SK-N-SH (cell line): ENCODE results near the gene HAVCR1. TPM values are rescaled to one million over a fixed set of nuclear protein-coding genes. Genes with fewer than 3 reads are reported as not detected.

Source experiments
- CTCF ChIA-PET: fragments of 300-600, 350-600 bp; formaldehyde crosslinking; extraction: SDS; loops from one replicate; lab custom pipeline; 2021; lab: Yijun Ruan, JAX
- POLR2A ChIA-PET: fragments of 350-600 bp; sonication (Branson Sonifier 250); formaldehyde crosslinking; extraction: SDS; loops from one replicate; lab custom pipeline; 2020; ENCODE audit warnings: antibody characterized with exemption, inconsistent platforms; lab: Yijun Ruan, JAX
- DNase-seq: peaks from one replicate; pipeline ENCODE4 v3.0.0; 2012
- H2AFZ ChIP-seq: fragments of 200-600 bp; sonication (generic); 2 replicates; pipeline ENCODE4 v1.8.1; 2016; ENCODE audit warnings: antibody characterized with exemption, mild to moderate bottlenecking, low read depth
- H3F3A ChIP-seq: fragments of 200-600 bp; sonication (generic); replicated peaks from 2 replicates; pipeline ENCODE3; 2016; ENCODE audit warnings: antibody characterized with exemption, mild to moderate bottlenecking; ENCODE audit not compliant: insufficient read depth
- H3K27ac ChIP-seq, 2 experiments: fragments of 200-500 bp in 1 of 2; fragments of 200-600 bp in 1 of 2; sonication (Bioruptor generic) in 1 of 2; sonication (generic), shearing (Covaris generic) in 1 of 2; 2 replicates each; pipeline versions ENCODE4 v1.5.1 to v1.6.1; 2014 to 2016; ENCODE audit warnings: low read depth in 2 of 2, inconsistent platforms in 1 of 2, low read length in 1 of 2, mild to moderate bottlenecking in 1 of 2, mixed read lengths in 1 of 2
- H3K27me3 ChIP-seq: fragments of 200-600 bp; sonication (generic), shearing (Covaris generic); 2 replicates; pipeline ENCODE4 v1.6.1; 2016; ENCODE audit warnings: mixed run types; ENCODE audit not compliant: insufficient read depth
- H3K36me3 ChIP-seq, 2 experiments: fragments of 200-500 bp in 1 of 2; fragments of 200-600 bp in 1 of 2; sonication (Bioruptor generic) in 1 of 2; sonication (generic) in 1 of 2; replicated peaks in 1 of 2; 2 replicates each; pipeline versions ENCODE3 to v1.5.1; 2014 to 2016; ENCODE audit warnings: low read length in 1 of 2, mild to moderate bottlenecking in 1 of 2; ENCODE audit not compliant: insufficient read depth in 2 of 2, control insufficient read depth in 1 of 2
- H3K4me1 ChIP-seq, 2 experiments: fragments of 200-500 bp in 1 of 2; fragments of 200-600 bp in 1 of 2; sonication (Bioruptor generic) in 1 of 2; sonication (generic), shearing (Covaris generic) in 1 of 2; 2 replicates each; pipeline versions ENCODE4 v1.5.1 to v1.6.1; 2014 to 2016; ENCODE audit warnings: low read depth in 1 of 2, low read length in 1 of 2, mixed run types in 1 of 2; ENCODE audit not compliant: insufficient read depth in 2 of 2, control insufficient read depth in 1 of 2
- H3K4me2 ChIP-seq: fragments of 200-600 bp; sonication (generic), shearing (Covaris generic); 2 replicates; pipeline ENCODE4 v1.6.1; 2017; ENCODE audit warnings: mixed run types
- H3K4me3 ChIP-seq, 2 experiments: fragments of 200-500 bp in 1 of 2; fragments of 200-600 bp in 1 of 2; sonication (Bioruptor generic) in 1 of 2; sonication (generic), shearing (Covaris generic) in 1 of 2; 2 replicates each; pipeline versions ENCODE4 v1.5.1 to v1.8.1; 2014 to 2016; ENCODE audit warnings: low read depth in 2 of 2, inconsistent platforms in 1 of 2, low read length in 1 of 2, mild to moderate bottlenecking in 1 of 2, mixed read lengths in 1 of 2, moderate library complexity in 1 of 2
- H3K79me2 ChIP-seq: fragments of 200-600 bp; sonication (generic); 2 replicates; pipeline ENCODE4 v1.8.1; 2017; ENCODE audit warnings: mild to moderate bottlenecking; ENCODE audit not compliant: insufficient read depth
- H3K9ac ChIP-seq: fragments of 200-600 bp; sonication (generic); 2 replicates; pipeline ENCODE4 v1.6.1; 2017; ENCODE audit warnings: mixed run types
- H3K9me2 ChIP-seq: fragments of 200-600 bp; sonication (generic); 2 replicates; pipeline ENCODE4 v1.6.1; 2017; ENCODE audit warnings: mixed run types
- H3K9me3 ChIP-seq: fragments of 200-600 bp; sonication (generic); 2 replicates; pipeline ENCODE4 v1.6.1; 2017; ENCODE audit warnings: mixed run types, mild to moderate bottlenecking, moderate library complexity
- H4K20me1 ChIP-seq: fragments of 200-600 bp; sonication (generic); 2 replicates; pipeline ENCODE4 v1.6.1; 2017; ENCODE audit warnings: mild to moderate bottlenecking, mixed run types; ENCODE audit not compliant: insufficient read depth
- EZH2phosphoT487 ChIP-seq: fragments of 200-600 bp; sonication (generic); IDR thresholded peaks from 2 replicates; pipeline ENCODE4 v1.6.1; 2017; ENCODE audit warnings: low read depth, mixed run types, mild to moderate bottlenecking, antibody characterized with exemption, moderate library complexity, borderline replicate concordance
- FOXJ3 ChIP-seq: sonication (generic); formaldehyde crosslinking; IDR thresholded peaks from 2 replicates; pipeline ENCODE4 v1.5.1; 2020; ENCODE audit warnings: mild to moderate bottlenecking, missing genetic modification reagents
- FOXM1 ChIP-seq: IDR thresholded peaks from 2 replicates; pipeline ENCODE4 v1.4.0; 2012; ENCODE audit warnings: low read depth, mild to moderate bottlenecking
- GATA2 ChIP-seq: sonication (generic); formaldehyde crosslinking; IDR thresholded peaks from 2 replicates; pipeline ENCODE4 v1.5.0; 2020; ENCODE audit warnings: mild to moderate bottlenecking, missing genetic modification reagents
- JUND ChIP-seq: IDR thresholded peaks from 2 replicates; pipeline ENCODE4 v1.4.0; 2012
- MAX ChIP-seq: IDR thresholded peaks from 2 replicates; pipeline ENCODE4 v1.4.0; 2012; ENCODE audit warnings: low read depth
- POLR2AphosphoS5 ChIP-seq: IDR thresholded peaks from 2 replicates; pipeline ENCODE4 v1.6.1; 2012; ENCODE audit warnings: low read depth, low read length
- REST ChIP-seq: IDR thresholded peaks from 2 replicates; pipeline ENCODE4 v1.6.1; 2012; ENCODE audit warnings: mild to moderate bottlenecking, low read depth, low read length, moderate library complexity
- RFX5 ChIP-seq: IDR thresholded peaks from 2 replicates; pipeline ENCODE4 v1.6.1; 2012; ENCODE audit warnings: mild to moderate bottlenecking, improper control_type of control experiment, low read length
- SIN3A ChIP-seq: IDR thresholded peaks from 2 replicates; pipeline ENCODE4 v1.6.1; 2012; ENCODE audit warnings: low read depth, mild to moderate bottlenecking, low read length, moderate library complexity, borderline replicate concordance
- SMC3 ChIP-seq: IDR thresholded peaks from 2 replicates; pipeline ENCODE4 v1.6.1; 2012; ENCODE audit warnings: low read depth, low read length, improper control_type of control experiment
- YY1 ChIP-seq: IDR thresholded peaks from 2 replicates; pipeline ENCODE4 v1.4.0; 2012; ENCODE audit warnings: low read depth, mild to moderate bottlenecking
- ZBTB33 ChIP-seq: IDR thresholded peaks from 2 replicates; pipeline ENCODE4 v1.4.0; 2012; ENCODE audit warnings: low read depth, borderline replicate concordance
- WGBS: methylation state at CpG from one replicate; pipeline ENCODE4 v1.1.6; 2017; ENCODE audit warnings: low lambda C conversion rate; 5-methylcytosine and 5-hydroxymethylcytosine counted together
- polyA plus RNA-seq, 3 experiments: library from polyadenylated mRNA; depleted of rRNA; stranded (reverse); fragments of >200 nt; gene quantifications; 2 replicates each; pipeline ENCODE4 v1.2.3, GENCODE V29; 2012

The HAVCR1 gene
- not detected in 2 replicates for polyA plus RNA-seq (2012; rRNA removed)
- not detected in 2 replicates for polyA plus RNA-seq (2012; cell fraction: cytosol; rRNA removed)
- 0.11 TPM in 1 of 2 replicates, not detected in the other for polyA plus RNA-seq (2012; cell fraction: nucleus; rRNA removed)

GRCh38 chr5:157059093-157059539 is at the start of gene HAVCR1:
HAVCR1 (minus strand) TSS chr5:157059116; CDS start chr5:157057943, 1,173 bp downstream.
- H3K4me3 ChIP-seq: no peak within 1 kb of the TSS
- TF ChIP-seq RFX5: no peak
- no peak for TF ChIP-seq POLR2AphosphoS5
- TF ChIP-seq GATA2 (CRISPR knock-in tag): no peak
- TF ChIP-seq SIN3A: no peak
- no peak for TF ChIP-seq SMC3
- TF ChIP-seq EZH2phosphoT487: no peak
- no peak for TF ChIP-seq MAX
- TF ChIP-seq REST: no peak
- TF ChIP-seq FOXM1: no peak
- no peak for TF ChIP-seq JUND
- no peak for TF ChIP-seq FOXJ3 (CRISPR knock-in tag)
- no peak for TF ChIP-seq YY1
- no peak for TF ChIP-seq ZBTB33
- 22% methylated on average over 9 of the region's 9 CpGs for WGBS
- ChIA-PET CTCF (no interaction called here), POLR2A (no interaction called here)
- H3K27ac ChIP-seq: no peak within 1 kb of the TSS
- H3K9ac ChIP-seq: no peak within 1 kb of the TSS
- no peak for DNase-seq
- H3K9me3 ChIP-seq: no peaks in the 10 kb centered on the region
- H3K4me2 ChIP-seq: no peak within 1 kb of the TSS
- no peaks in the 10 kb centered on the region for H3K36me3 ChIP-seq
- no peaks in the 10 kb centered on the region for H3K79me2 ChIP-seq
- H4K20me1 ChIP-seq: no peaks in the 10 kb centered on the region
- H3K27me3 ChIP-seq: no peaks in the 10 kb centered on the region
- H3F3A ChIP-seq: no peaks in the 10 kb centered on the region
- H3K4me1 ChIP-seq: no peaks in the 10 kb centered on the region
- no peak within 1 kb of the TSS for H2AFZ ChIP-seq
- no peaks in the 10 kb centered on the region for H3K9me2 ChIP-seq
